ENCODE data around the gene TTC12. TPM values are rescaled to one million over a fixed set of nuclear protein-coding genes. Genes with fewer than 3 reads are reported as not detected.

The TTC12 gene
- total RNA-seq, 1 experiment from 2014 or later: 30.5 TPM

DNA sequence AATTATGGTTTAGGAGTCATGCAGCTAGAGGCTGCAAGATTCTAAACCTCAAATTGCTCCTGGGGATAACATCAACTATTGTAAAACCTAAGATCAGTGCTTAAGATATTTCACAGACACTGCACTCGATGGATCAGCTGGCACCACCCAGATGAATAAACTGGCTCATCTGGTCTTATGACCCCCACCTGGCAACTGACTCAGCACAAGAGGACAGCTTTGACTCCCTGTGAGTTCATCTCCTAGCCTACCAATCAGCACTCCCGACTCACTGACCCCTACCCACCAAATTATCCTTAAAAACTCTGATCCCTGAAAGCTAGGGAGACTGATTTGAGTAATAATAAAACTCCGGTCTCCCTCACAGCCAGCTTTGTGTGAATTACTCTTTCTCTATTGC lies 782 bp upstream of the TTC12 start:
- no peak for DNase-seq (ENCODE audit: unreplicated experiment)
- peak overlapping the region; percentile 80 for H3K4me3 Mint-ChIP-seq (ENCODE audit: unreplicated experiment)
- no peak for TF ChIP-seq CTCF (IDR thresholded peaks at IDR 0.05; ENCODE audit: unreplicated experiment)
- H3K27ac Mint-ChIP-seq (ENCODE audit: low read depth, unreplicated experiment): peak overlapping the region; percentile 87
- ChIA-PET CTCF (interaction anchor here (0.6 to 4.8 kb wide), 12 partner anchors 8 to 485 kb away, joined by 3 to 28 read pairs (median 4); no protein-coding TSS in a partner anchor), POLR2A (interaction anchor here (0.7 to 2.9 kb wide), 9 partner anchors 33 to 460 kb away, joined by 3 to 12 read pairs (median 3); partner anchors contain the start of gene ZW10)
- H3K27me3 Mint-ChIP-seq (ENCODE audit: insufficient read depth, unreplicated experiment): no peaks in the 10 kb centered on the region
- H3K36me3 Mint-ChIP-seq (ENCODE audit: insufficient read depth, unreplicated experiment): peaks cover 18% of the 10 kb centered on the region
- no peaks in the 10 kb centered on the region for H3K9me3 Mint-ChIP-seq (ENCODE audit: unreplicated experiment)
- no TSS peak for BruUV-seq (replicated peaks)
- intact Hi-C loops (cut with micrococcal nuclease): loop anchor here (5.0 kb wide), 1 partner anchor 89 kb away; no protein-coding TSS in a partner anchor
- peaks cover 21% of the 10 kb centered on the region for H3K4me1 Mint-ChIP-seq (ENCODE audit: insufficient read depth, unreplicated experiment)

DNA sequence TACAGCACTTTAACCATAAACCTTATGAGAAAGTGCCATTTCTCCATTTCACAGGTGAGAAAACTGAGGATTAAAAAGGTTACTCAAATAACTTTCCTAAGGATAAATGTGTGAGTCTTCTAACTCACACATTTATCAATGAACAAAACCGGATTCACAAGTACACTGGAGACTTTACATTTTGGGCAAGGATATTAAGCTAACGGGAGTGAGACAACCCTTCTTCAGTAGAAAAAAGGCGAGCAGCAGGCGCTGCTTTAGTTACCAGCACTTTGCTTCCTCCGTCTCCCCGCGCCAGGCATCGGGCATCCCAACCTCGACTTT lies 356 bp upstream of the TTC12 start:
- no TSS peak for BruUV-seq (replicated peaks)
- TF ChIP-seq CTCF (IDR thresholded peaks at IDR 0.05; ENCODE audit: unreplicated experiment): no peak
- Mint-ChIP-seq H3K4me3 (ENCODE audit: unreplicated experiment) (peak overlapping the region; percentile 80), H3K27ac (ENCODE audit: low read depth, unreplicated experiment) (peak overlapping the region; percentile 87), H3K27me3 (ENCODE audit: insufficient read depth, unreplicated experiment) (no peaks in the 10 kb centered on the region), H3K9me3 (ENCODE audit: unreplicated experiment) (no peaks in the 10 kb centered on the region), H3K36me3 (ENCODE audit: insufficient read depth, unreplicated experiment) (peaks cover 22% of the 10 kb centered on the region), H3K4me1 (ENCODE audit: insufficient read depth, unreplicated experiment) (peaks cover 19% of the 10 kb centered on the region)
- POLR2A ChIA-PET: interaction anchor here (0.6 to 2.9 kb wide), 14 partner anchors 10 to 1710 kb away, joined by 3 to 12 read pairs (median 3); partner anchors contain the start of gene ZW10
- DNase-seq (ENCODE audit: unreplicated experiment): no peak
- intact Hi-C loops (cut with micrococcal nuclease): loop anchor here (2.0 to 5.0 kb wide), 2 partner anchors 88 to 181 kb away; no protein-coding TSS in a partner anchor
- CTCF ChIA-PET: interaction anchor here (0.7 to 4.8 kb wide), 11 partner anchors 8 to 485 kb away, joined by 3 to 28 read pairs (median 4); no protein-coding TSS in a partner anchor

DNA sequence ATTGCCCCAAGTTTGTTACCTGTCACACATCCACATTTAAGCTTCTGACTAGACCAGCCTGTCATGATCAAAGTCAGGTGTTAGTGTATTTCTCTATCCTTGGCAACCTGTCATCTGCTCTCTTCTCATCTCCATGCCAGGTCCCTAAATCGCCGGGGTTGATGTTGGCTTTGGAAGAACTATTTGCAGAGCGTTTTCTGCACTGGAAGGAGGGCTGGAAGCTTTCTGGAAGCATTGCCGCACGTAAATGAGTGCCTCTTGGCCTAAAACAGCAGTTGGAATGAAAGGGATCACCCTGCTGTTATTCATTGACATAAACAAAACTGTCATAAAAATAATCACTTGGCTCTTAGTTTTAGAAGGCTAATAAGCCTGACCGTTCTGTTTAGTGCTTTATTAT lies 1.4 kb downstream of the TTC12 start:
- Mint-ChIP-seq H3K9me3 (ENCODE audit: unreplicated experiment) (no peaks in the 10 kb centered on the region), H3K27ac (ENCODE audit: low read depth, unreplicated experiment) (peak overlapping the region; percentile 87), H3K27me3 (ENCODE audit: insufficient read depth, unreplicated experiment) (no peaks in the 10 kb centered on the region), H3K4me1 (ENCODE audit: insufficient read depth, unreplicated experiment) (peaks cover 19% of the 10 kb centered on the region), H3K4me3 (ENCODE audit: unreplicated experiment) (peak overlapping the region; percentile 80), H3K36me3 (ENCODE audit: insufficient read depth, unreplicated experiment) (peaks cover 30% of the 10 kb centered on the region)
- BruUV-seq (replicated peaks): no TSS peak
- ChIA-PET CTCF (interaction anchor here (1.2 to 4.8 kb wide), 6 partner anchors 10 to 415 kb away, joined by 3 to 28 read pairs (median 6); no protein-coding TSS in a partner anchor), POLR2A (interaction anchor here (0.6 to 2.9 kb wide), 10 partner anchors 9 to 458 kb away, joined by 3 to 12 read pairs (median 5); partner anchors contain the start of gene ZW10)
- TF ChIP-seq CTCF (IDR thresholded peaks at IDR 0.05; ENCODE audit: unreplicated experiment): no peak
- intact Hi-C loops (cut with micrococcal nuclease): loop anchor here (2.0 to 5.0 kb wide), 2 partner anchors 66 to 179 kb away; no protein-coding TSS in a partner anchor
- no peak for DNase-seq (ENCODE audit: unreplicated experiment)

GRCh38 chr11:113316256-113316655 lies 1.9 kb downstream of the TTC12 start:
- CTCF ChIA-PET: interaction anchor here (0.6 to 1.9 kb wide), 8 partner anchors 10 to 415 kb away, joined by 3 to 6 read pairs (median 5); no protein-coding TSS in a partner anchor
- DNase-seq (ENCODE audit: unreplicated experiment): peak; percentile 13
- H3K4me3 Mint-ChIP-seq (ENCODE audit: unreplicated experiment): no peak overlapping the region
- intact Hi-C loops (cut with micrococcal nuclease): loop anchor here (5.0 kb wide), 1 partner anchor 66 kb away; no protein-coding TSS in a partner anchor
- H3K27me3 Mint-ChIP-seq (ENCODE audit: insufficient read depth, unreplicated experiment): no peaks in the 10 kb centered on the region
- H3K9me3 Mint-ChIP-seq (ENCODE audit: unreplicated experiment): no peaks in the 10 kb centered on the region
- POLR2A ChIA-PET: interaction anchor here (0.6 to 2.9 kb wide), 7 partner anchors 11 to 246 kb away, joined by 3 to 12 read pairs (median 4); no protein-coding TSS in a partner anchor
- peaks cover 30% of the 10 kb centered on the region for H3K36me3 Mint-ChIP-seq (ENCODE audit: insufficient read depth, unreplicated experiment)
- no peak overlapping the region for H3K27ac Mint-ChIP-seq (ENCODE audit: low read depth, unreplicated experiment)
- H3K4me1 Mint-ChIP-seq (ENCODE audit: insufficient read depth, unreplicated experiment): peaks cover 19% of the 10 kb centered on the region
- BruUV-seq (replicated peaks): no TSS peak
- TF ChIP-seq CTCF (IDR thresholded peaks at IDR 0.05; ENCODE audit: unreplicated experiment): no peak
